Parathyroid adenoma (tissue), 2 donors: Measurements from ENCODE around the gene MATK.

Experiments used
- H2AFZ ChIP-seq: fragments of 300-600 bp; sonication (generic); one replicate; pipeline ENCODE4 v1.7.0; 2017; ENCODE audit warnings: antibody characterized with exemption, mild to moderate bottlenecking
- H3K27ac ChIP-seq: fragments of 300-600 bp; sonication (generic); one replicate; pipeline ENCODE4 v1.7.0; 2017
- H3K27me3 ChIP-seq: fragments of 300-600 bp; sonication (generic); one replicate; pipeline ENCODE4 v1.7.0; 2017; ENCODE audit warnings: low read length; ENCODE audit not compliant: control insufficient read depth, insufficient read depth
- H3K36me3 ChIP-seq: fragments of 300-600 bp; sonication (generic); one replicate; pipeline ENCODE4 v1.7.0; 2017; ENCODE audit warnings: low read length; ENCODE audit not compliant: control insufficient read depth, insufficient read depth
- H3K4me1 ChIP-seq: fragments of 300-600 bp; sonication (generic); one replicate; pipeline ENCODE4 v1.7.0; 2017; ENCODE audit warnings: control low read depth
- H3K4me2 ChIP-seq: fragments of 300-600 bp; sonication (generic); one replicate; pipeline ENCODE4 v1.7.0; 2017; ENCODE audit warnings: low read length
- H3K4me3 ChIP-seq: fragments of 300-600 bp; sonication (generic); one replicate; pipeline ENCODE4 v1.7.0; 2017; ENCODE audit warnings: low read depth, low read length
- H3K79me2 ChIP-seq: fragments of 300-600 bp; sonication (generic); one replicate; pipeline ENCODE4 v1.7.0; 2017; ENCODE audit warnings: control low read depth
- H3K9ac ChIP-seq: fragments of 300-600 bp; sonication (generic); one replicate; pipeline ENCODE4 v1.7.0; 2017; ENCODE audit warnings: mild to moderate bottlenecking
- H3K9me3 ChIP-seq: fragments of 300-600 bp; sonication (generic); one replicate; pipeline ENCODE4 v1.7.0; 2017; ENCODE audit warnings: low read length; ENCODE audit not compliant: control insufficient read depth
- CTCF ChIP-seq: fragments of 300-600 bp; sonication (generic); IDR thresholded peaks from one replicate; pipeline ENCODE4 v1.7.0; 2017; ENCODE audit warnings: antibody characterized with exemption, mild to moderate bottlenecking
- donor health status: primary hyperparathyroidism.

The MATK gene

GRCh38 chr19:3784607-3785450, 1.4 kb downstream of the MATK start:
- H3K9me3 ChIP-seq, result no peaks in the 10 kb centered on the region
- no peaks in the 10 kb centered on the region for H3K4me1 ChIP-seq
- no peak overlapping the region for H2AFZ ChIP-seq
- H3K27me3 ChIP-seq, result no peaks in the 10 kb centered on the region
- no peak for TF ChIP-seq CTCF
- H3K4me3 ChIP-seq, result no peak overlapping the region
- H3K79me2 ChIP-seq, result no peaks in the 10 kb centered on the region
- H3K27ac ChIP-seq, result no peak overlapping the region
- H3K36me3 ChIP-seq, result no peaks in the 10 kb centered on the region
- no peak overlapping the region for H3K4me2 ChIP-seq
- H3K9ac ChIP-seq, result no peak overlapping the region

GRCh38 chr19:3783660-3784584, 2.3 kb downstream of the MATK start:
- Histone ChIP-seq H3K79me2 (no peaks in the 10 kb centered on the region), H3K4me3 (no peak overlapping the region), H3K36me3 (no peaks in the 10 kb centered on the region), H2AFZ (no peak overlapping the region), H3K27ac (no peak overlapping the region), H3K27me3 (no peaks in the 10 kb centered on the region), H3K4me1 (no peaks in the 10 kb centered on the region), H3K9me3 (no peaks in the 10 kb centered on the region), H3K9ac (no peak overlapping the region), H3K4me2 (no peak overlapping the region)
- no peak for TF ChIP-seq CTCF

GRCh38 chr19:3782903-3783302, 3.3 kb downstream of the MATK start:
- Histone ChIP-seq H3K4me1 (no peaks in the 10 kb centered on the region), H3K9me3 (no peaks in the 10 kb centered on the region), H3K9ac (no peak overlapping the region), H3K4me2 (no peak overlapping the region), H3K27me3 (no peaks in the 10 kb centered on the region), H3K27ac (no peak overlapping the region), H3K36me3 (no peaks in the 10 kb centered on the region), H3K4me3 (no peak overlapping the region), H2AFZ (no peak overlapping the region), H3K79me2 (no peaks in the 10 kb centered on the region)
- TF ChIP-seq CTCF, result no peak

- Histone ChIP-seq H3K79me2 (no peaks in the 10 kb centered on the region), H3K9ac (no peak overlapping the region), H3K36me3 (no peaks in the 10 kb centered on the region), H3K9me3 (no peaks in the 10 kb centered on the region), H2AFZ (no peak overlapping the region), H3K4me1 (no peaks in the 10 kb centered on the region), H3K4me3 (no peak overlapping the region), H3K4me2 (no peak overlapping the region), H3K27ac (no peak overlapping the region), H3K27me3 (no peaks in the 10 kb centered on the region)
- TF ChIP-seq CTCF, result no peak
These were observed 3.9 kb downstream of the MATK start for GRCh38 chr19:3782330-3782729.
